DOHH2 (cell line): ENCODE data around the gene CASP10.
A peak's percentile ranks its signal among the peaks of the same experiment; 100 is the strongest.

Experiments
- H3F3A ChIP-seq: fragments of 200-600 bp; sonication (generic), shearing (Covaris generic); 2 replicates; pipeline ENCODE4 v1.6.0; 2016; ENCODE audit warnings: antibody characterized with exemption, mild to moderate bottlenecking; ENCODE audit not compliant: control insufficient read depth, insufficient read depth
- H3K27ac ChIP-seq: fragments of 200-600 bp; sonication (generic); 2 replicates; pipeline ENCODE4 v1.5.1; 2014; ENCODE audit warnings: low read depth, mild to moderate bottlenecking, low read length, moderate library complexity
- H3K27me3 ChIP-seq: fragments of 200-600 bp; sonication (generic); 2 replicates; pipeline ENCODE4 v1.6.1; 2014; ENCODE audit warnings: mild to moderate bottlenecking, low read length, mixed read lengths; ENCODE audit not compliant: control insufficient read depth
- H3K36me3 ChIP-seq: fragments of 200-600 bp; sonication (generic); 2 replicates; pipeline ENCODE4 v1.6.1; 2014; ENCODE audit warnings: mild to moderate bottlenecking, low read length, moderate library complexity, mixed read lengths; ENCODE audit not compliant: control insufficient read depth
- H3K4me1 ChIP-seq: fragments of 200-600 bp; sonication (generic); 2 replicates; pipeline ENCODE4 v1.6.1; 2014; ENCODE audit warnings: mild to moderate bottlenecking, low read length, mixed read lengths; ENCODE audit not compliant: control insufficient read depth
- H3K4me2 ChIP-seq: fragments of 200-600 bp; sonication (generic); 2 replicates; pipeline ENCODE4 v1.6.0; 2014; ENCODE audit warnings: mild to moderate bottlenecking, low read length, moderate library complexity
- H3K4me3 ChIP-seq: fragments of 200-600 bp; sonication (generic); 2 replicates; pipeline ENCODE4 v1.5.1; 2014; ENCODE audit warnings: mild to moderate bottlenecking, low read length, mixed read lengths
- H3K79me2 ChIP-seq: fragments of 200-600 bp; sonication (generic); 2 replicates; pipeline ENCODE4 v1.6.1; 2014; ENCODE audit warnings: mild to moderate bottlenecking, low read length, mixed read lengths; ENCODE audit not compliant: control insufficient read depth
- H3K9me2 ChIP-seq: fragments of 200-600 bp; sonication (generic); replicated peaks from 2 replicates; pipeline ENCODE4 v1.6.1; 2014; ENCODE audit warnings: mild to moderate bottlenecking, low read length, mixed read lengths; ENCODE audit not compliant: control insufficient read depth
- H3K9me3 ChIP-seq: fragments of 200-600 bp; sonication (generic); 2 replicates; pipeline ENCODE4 v1.6.1; 2014; ENCODE audit warnings: antibody characterized with exemption, low read length, mixed read lengths; ENCODE audit not compliant: control insufficient read depth, insufficient read depth
- H4K20me1 ChIP-seq: fragments of 200-600 bp; sonication (generic); 2 replicates; pipeline ENCODE4 v1.6.0; 2014; ENCODE audit warnings: low read depth, mild to moderate bottlenecking, antibody characterized with exemption, low read length, moderate library complexity; ENCODE audit not compliant: control insufficient read depth, insufficient read depth
- CTCF ChIP-seq: fragments of 200-600 bp; sonication (generic); IDR thresholded peaks from one replicate; pipeline ENCODE4 v1.5.1; 2014; ENCODE audit warnings: antibody characterized with exemption, mild to moderate bottlenecking, low read depth, low read length; ENCODE audit not compliant: poor library complexity, severe bottlenecking
- EZH2phosphoT487 ChIP-seq: fragments of 200-600 bp; sonication (generic); IDR thresholded peaks from 2 replicates; pipeline ENCODE4 v1.6.1; 2017; ENCODE audit warnings: borderline replicate concordance, mild to moderate bottlenecking, antibody characterized with exemption, low read length, moderate library complexity, mixed read lengths

Gene CASP10

GRCh38 chr2:201233812-201234662, 51.1 kb downstream of the CASP10 start:
- H3K27ac ChIP-seq: no peak overlapping the region; the same call in 1 of the 2 replicates
- no peaks in the 10 kb centered on the region for H3K9me2 ChIP-seq
- H3K79me2 ChIP-seq: peaks cover 17% of the 10 kb centered on the region
- no peak for TF ChIP-seq EZH2phosphoT487
- TF ChIP-seq CTCF: no peak
- H3K27me3 ChIP-seq: no peaks in the 10 kb centered on the region
- peaks cover 7% of the 10 kb centered on the region for H3F3A ChIP-seq
- no peaks in the 10 kb centered on the region for H4K20me1 ChIP-seq
- H3K4me2 ChIP-seq: peak overlapping the region; percentile 84
- no peaks in the 10 kb centered on the region for H3K36me3 ChIP-seq
- H3K9me3 ChIP-seq: no peaks in the 10 kb centered on the region
- H3K4me1 ChIP-seq: peaks cover 43% of the 10 kb centered on the region
- H3K4me3 ChIP-seq: peak overlapping the region; percentile 77

- TF ChIP-seq CTCF (no peak), EZH2phosphoT487 (no peak)
- Histone ChIP-seq H3K27ac (no peak overlapping the region), H3K4me2 (peak overlapping the region; percentile 84), H3K27me3 (no peaks in the 10 kb centered on the region), H4K20me1 (no peaks in the 10 kb centered on the region), H3K9me3 (no peaks in the 10 kb centered on the region), H3K36me3 (no peaks in the 10 kb centered on the region), H3K4me1 (peaks cover 43% of the 10 kb centered on the region), H3F3A (peaks cover 7% of the 10 kb centered on the region), H3K9me2 (no peaks in the 10 kb centered on the region), H3K79me2 (peaks cover 17% of the 10 kb centered on the region), H3K4me3 (peak overlapping the region; percentile 77)
Measured at GRCh38 chr2:201234663-201235135, 51.8 kb downstream of the CASP10 start.

GRCh38 chr2:201235860-201236811, 53.2 kb downstream of the CASP10 start:
- Histone ChIP-seq H3K4me3 (peak overlapping the region; percentile 77), H3K9me2 (no peaks in the 10 kb centered on the region), H3K27ac (no peak overlapping the region)

More at GRCh38 chr2:201235860-201236811, 53.2 kb downstream of the CASP10 start:
- H3K36me3 ChIP-seq: no peaks in the 10 kb centered on the region
- no peaks in the 10 kb centered on the region for H4K20me1 ChIP-seq
- peaks cover 7% of the 10 kb centered on the region for H3F3A ChIP-seq
- H3K79me2 ChIP-seq: peaks cover 17% of the 10 kb centered on the region
- no peaks in the 10 kb centered on the region for H3K27me3 ChIP-seq
- H3K4me1 ChIP-seq: peaks cover 43% of the 10 kb centered on the region
- H3K9me3 ChIP-seq: no peaks in the 10 kb centered on the region
- H3K4me2 ChIP-seq: peak overlapping the region; percentile 84
- TF ChIP-seq CTCF (peak; percentile 66), EZH2phosphoT487 (no peak)
